GM12891 (cell line): ENCODE measurements around the gene PSMB10.
A peak's percentile ranks its signal among the peaks of the same experiment; 100 is the strongest.
"Not testable (repeated sequence)": the region's sequence is repeated elsewhere in the genome, so short reads cannot be mapped to it uniquely, and the experiment has no call there.

Experiments used
- DNase-seq: peaks from one replicate; pipeline ENCODE4 v3.0.0; 2011; ENCODE audit warnings: low spot score; ENCODE audit not compliant: insufficient read length
- FAIRE-seq: peaks from 2 replicates; lab custom pipeline; 2011; peaks lifted over from hg19 to GRCh38; lab: Jason Lieb, UNC
- PAX5 ChIP-seq: IDR thresholded peaks from 2 replicates; pipeline ENCODE4 v1.6.1; 2011; ENCODE audit warnings: low read length, moderate library complexity, mild to moderate bottlenecking; ENCODE audit not compliant: insufficient read depth, severe bottlenecking
- POLR2A ChIP-seq: IDR thresholded peaks from 2 replicates; pipeline ENCODE4 v1.6.1; 2011; ENCODE audit warnings: low read depth, low read length, control low read depth
- POLR2AphosphoS5 ChIP-seq: IDR thresholded peaks from 2 replicates; pipeline ENCODE4 v1.6.1; 2011; ENCODE audit warnings: low read depth, low read length, control low read depth
- POU2F2 ChIP-seq: IDR thresholded peaks from 2 replicates; pipeline ENCODE4 v1.6.1; 2011; ENCODE audit warnings: low read depth, mild to moderate bottlenecking, control low read depth, low read length, moderate library complexity
- SPI1 ChIP-seq: IDR thresholded peaks from 2 replicates; pipeline ENCODE4 v1.6.1; 2011; ENCODE audit warnings: low read depth, low read length, control low read depth
- TAF1 ChIP-seq: IDR thresholded peaks from 2 replicates; pipeline ENCODE4 v1.6.1; 2011; ENCODE audit warnings: low read depth, low read length, control low read depth

PSMB10 gene

GRCh38 chr16:67942510-67943255 lies 6.0 kb upstream of the PSMB10 start:
- no peak for TF ChIP-seq PAX5
- TF ChIP-seq POU2F2, result no peak
- TF ChIP-seq TAF1, result no peak
- TF ChIP-seq POLR2A, result no peak
- no peak for TF ChIP-seq POLR2AphosphoS5
- TF ChIP-seq SPI1, result no peak
- FAIRE-seq (no peak), DNase-seq (no peak)

- FAIRE-seq, result peak; percentile 81
- DNase-seq, result peak; percentile 74
- TF ChIP-seq POU2F2 (no peak), PAX5 (no peak), POLR2AphosphoS5 (no peak), POLR2A (no peak), SPI1 (no peak), TAF1 (no peak)
These were observed 5.5 kb upstream of the PSMB10 start for GRCh38 chr16:67942200-67942509.

GRCh38 chr16:67941469-67942199 lies 5.0 kb upstream of the PSMB10 start:
- no peak for TF ChIP-seq POU2F2
- no peak for TF ChIP-seq POLR2AphosphoS5
- TF ChIP-seq SPI1, result no peak
- TF ChIP-seq POLR2A, result no peak
- no peak for TF ChIP-seq PAX5
- TF ChIP-seq TAF1, result no peak
- no peak for FAIRE-seq
- DNase-seq, result no peak

- FAIRE-seq (peak; percentile 52), DNase-seq (no peak)
- TF ChIP-seq TAF1 (no peak), POLR2A (no peak), SPI1 (no peak), POU2F2 (no peak), POLR2AphosphoS5 (no peak)
These were observed 3.9 kb upstream of the PSMB10 start for GRCh38 chr16:67940446-67941089.

- no peak for TF ChIP-seq SPI1
- no peak for TF ChIP-seq PAX5
- TF ChIP-seq TAF1, result no peak
- TF ChIP-seq POU2F2, result no peak
- TF ChIP-seq POLR2AphosphoS5, result no peak
- TF ChIP-seq POLR2A, result no peak
- DNase-seq (no peak), FAIRE-seq (no peak)
These were observed 3.1 kb upstream of the PSMB10 start for GRCh38 chr16:67939507-67940445.

GRCh38 chr16:67937713-67938112 lies 1.1 kb upstream of the PSMB10 start:
- FAIRE-seq, result not testable (repeated sequence)

GRCh38 chr16:67936880-67937605 lies 393 bp upstream of the PSMB10 start:
- TF ChIP-seq SPI1 (peak; percentile 71; the same call in 1 of the 2 replicates), POLR2A (no peak)
- DNase-seq, result peak; percentile 86
- FAIRE-seq, result no peak

More at GRCh38 chr16:67937713-67938112, 1.1 kb upstream of the PSMB10 start:
- DNase-seq, result not testable (repeated sequence)

- peak; percentile 99 for FAIRE-seq
- peak; percentile 100 for DNase-seq
- TF ChIP-seq POLR2AphosphoS5 (peak; percentile 89), PAX5 (peak; percentile 2), TAF1 (peak; percentile 65; the same call in 1 of the 2 replicates), POLR2A (peak; percentile 78), SPI1 (no peak)
These were observed 1.1 kb downstream of the PSMB10 start for GRCh38 chr16:67935402-67936123.

GRCh38 chr16:67935101-67935401 lies 1.6 kb downstream of the PSMB10 start:
- no peak for DNase-seq
- no peak for FAIRE-seq
- no peak for TF ChIP-seq POLR2A
- TF ChIP-seq SPI1, result no peak
- no peak for TF ChIP-seq POU2F2
- TF ChIP-seq POLR2AphosphoS5, result no peak
- no peak for TF ChIP-seq TAF1
- no peak for TF ChIP-seq PAX5
